CD4-positive, alpha-beta T cell treated with Interleukin-2 at 100 ng/mL for 4 hours (primary cell): ENCODE data around the gene APOD.

Experiments
- DNase-seq: peaks from one replicate; pipeline ENCODE4 v3.0.0-alpha.2; 2020; ENCODE audit warnings: low spot score

APOD gene

DNA sequence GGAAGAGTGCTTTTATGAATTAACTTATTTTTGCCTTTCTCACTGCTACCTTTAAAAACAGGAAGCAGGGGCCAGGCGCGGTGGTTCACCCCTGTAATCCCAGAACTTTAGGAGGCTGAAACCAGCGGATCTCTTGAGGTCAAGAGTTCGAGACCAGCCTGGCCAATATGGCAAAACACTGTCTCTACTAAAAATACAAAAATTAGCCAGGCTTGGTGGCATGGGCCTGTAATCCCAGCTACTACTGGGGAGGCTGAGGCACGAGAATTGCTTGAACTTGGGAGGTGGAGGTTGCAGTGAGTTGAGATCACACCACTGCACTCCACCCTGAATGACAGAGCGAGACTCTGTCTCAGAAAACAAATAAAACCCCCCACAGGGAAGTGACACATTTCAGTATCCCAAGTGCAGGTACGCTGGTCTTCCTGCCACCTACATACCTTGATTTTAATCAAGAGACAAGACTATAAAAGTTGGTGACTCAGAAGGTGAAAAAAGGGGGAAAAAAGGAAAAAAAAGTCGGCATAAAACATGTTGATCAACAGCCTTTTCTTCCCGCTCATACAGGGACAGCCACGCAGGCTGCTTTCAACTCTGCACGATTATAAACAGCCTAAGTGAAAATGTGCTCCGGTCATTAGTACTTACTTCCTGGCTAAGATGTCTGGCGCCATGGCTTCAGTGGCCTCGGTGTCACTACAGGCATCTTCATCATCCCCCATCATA lies 59.4 kb downstream of the APOD start:
- DNase-seq = peak; percentile 55

DNA sequence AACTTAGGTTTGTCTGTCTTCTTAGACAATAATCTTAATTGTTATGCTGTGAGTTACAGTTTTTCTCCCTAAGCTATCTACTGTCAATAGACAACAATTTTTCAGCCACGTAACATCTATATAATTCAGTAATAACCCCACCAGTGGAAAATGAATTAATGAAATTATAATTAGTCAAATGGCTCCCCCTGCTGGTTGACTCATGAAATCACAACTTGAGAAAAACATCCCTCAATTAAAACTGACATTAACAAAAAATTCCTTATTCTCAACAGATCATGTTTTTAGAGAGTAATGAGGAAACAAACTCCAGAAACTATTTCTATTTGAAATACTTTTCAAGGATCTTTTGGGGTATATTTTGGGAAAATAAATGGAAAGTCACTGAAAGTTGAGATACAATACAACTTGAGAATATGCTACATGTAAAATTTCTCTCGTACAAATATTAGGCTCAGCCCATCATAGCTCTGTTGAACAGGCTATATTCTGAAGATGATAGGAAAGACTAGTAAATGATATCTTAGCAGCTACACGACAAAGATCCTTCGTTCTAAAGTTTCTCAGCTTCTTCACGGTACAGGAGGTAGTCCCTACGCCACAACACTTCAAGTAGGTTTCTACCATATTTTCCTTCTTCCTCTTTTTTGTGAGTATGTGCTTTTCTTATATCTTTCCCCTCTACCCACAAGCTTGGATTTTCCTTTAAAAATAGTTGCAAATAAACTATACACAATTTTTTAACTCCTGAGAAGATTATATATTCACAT lies 61.3 kb downstream of the APOD start:
- peak; percentile 66 for DNase-seq
